Myocyte (in vitro differentiated cells): ENCODE measurements around the gene ADGRV1. TPM values are rescaled to one million over a fixed set of nuclear protein-coding genes. Genes with fewer than 3 reads are reported as not detected.
A peak's percentile ranks its signal among the peaks of the same experiment; 100 is the strongest.

Experiments
- DNase-seq: peaks from one replicate; pipeline ENCODE4 v3.0.0-alpha.2; 2012; ENCODE audit warnings: low read depth
- total RNA-seq: library from RNA; depleted of rRNA; stranded (reverse); fragments of >200 nt; gene quantifications from 2 replicates; pipeline ENCODE4 v1.2.3, GENCODE V29; 2014

Gene ADGRV1
- total RNA-seq, 1 donor from 2014 or later, result 3.9 TPM

GRCh38 chr5:90871391-90871991 is 312.9 kb downstream of the ADGRV1 start:
- DNase-seq, result peak; percentile 22

GRCh38 chr5:90873033-90873517 is 314.5 kb downstream of the ADGRV1 start:
- DNase-seq, result no peak

- DNase-seq, result no peak
Measured at GRCh38 chr5:90874066-90874465, 315.5 kb downstream of the ADGRV1 start.

- no peak for DNase-seq
Measured at GRCh38 chr5:90875456-90875855, 316.9 kb downstream of the ADGRV1 start.

GRCh38 chr5:90876366-90876765 is 317.8 kb downstream of the ADGRV1 start:
- no peak for DNase-seq

- no peak for DNase-seq
Measured at GRCh38 chr5:90877049-90877448, 318.5 kb downstream of the ADGRV1 start.

GRCh38 chr5:90878081-90878480 is 319.5 kb downstream of the ADGRV1 start:
- DNase-seq, result no peak

GRCh38 chr5:90878549-90879196 is 320.1 kb downstream of the ADGRV1 start:
- peak; percentile 73 for DNase-seq

- no peak for DNase-seq
Measured at GRCh38 chr5:90881626-90882150, 323.1 kb downstream of the ADGRV1 start.

- DNase-seq, result no peak
Measured at GRCh38 chr5:90882448-90882847, 323.9 kb downstream of the ADGRV1 start.

- DNase-seq, result no peak
Measured at GRCh38 chr5:90885180-90885868, 326.7 kb downstream of the ADGRV1 start.

GRCh38 chr5:90886381-90886780 is 327.8 kb downstream of the ADGRV1 start:
- DNase-seq, result no peak

GRCh38 chr5:90888511-90889324 is 330.1 kb downstream of the ADGRV1 start:
- DNase-seq, result peak; percentile 24

- no peak for DNase-seq
Measured at GRCh38 chr5:90889325-90889600, 330.7 kb downstream of the ADGRV1 start.

GRCh38 chr5:90890180-90890579 is 331.6 kb downstream of the ADGRV1 start:
- no peak for DNase-seq

GRCh38 chr5:90894866-90895420 is 336.3 kb downstream of the ADGRV1 start:
- DNase-seq, result peak; percentile 59

GRCh38 chr5:90897618-90898017 is 339.0 kb downstream of the ADGRV1 start:
- no peak for DNase-seq

GRCh38 chr5:90898326-90899013 is 339.9 kb downstream of the ADGRV1 start:
- DNase-seq, result no peak

GRCh38 chr5:90899014-90899604 is 340.5 kb downstream of the ADGRV1 start:
- no peak for DNase-seq

- DNase-seq, result no peak
Measured at GRCh38 chr5:90901261-90901660, 342.7 kb downstream of the ADGRV1 start.
